Effector memory CD4-positive, alpha-beta T cell (primary cell): ENCODE data around the gene RAD23A.

Experiments
- DNase-seq, 3 donors: peaks; one replicate each; pipeline ENCODE4 v3.0.0-alpha.2; 2020
- H3K27ac ChIP-seq: 2 replicates; pipeline ENCODE4 v1.7.0; 2013; ENCODE audit warnings: mild to moderate bottlenecking, low read length, moderate library complexity; ENCODE audit not compliant: insufficient read depth, poor library complexity, severe bottlenecking
- H3K27me3 ChIP-seq: replicated peaks from 2 replicates; pipeline ENCODE4 v1.7.0; 2013; ENCODE audit warnings: mild to moderate bottlenecking, low read length; ENCODE audit not compliant: insufficient read depth, control insufficient read depth, poor library complexity, severe bottlenecking
- H3K36me3 ChIP-seq: 2 replicates; pipeline ENCODE4 v1.7.0; 2013; ENCODE audit warnings: mild to moderate bottlenecking, low read length, moderate library complexity; ENCODE audit not compliant: control insufficient read depth, insufficient read depth
- H3K4me1 ChIP-seq: 2 replicates; pipeline ENCODE4 v1.7.0; 2013; ENCODE audit warnings: low read length, mild to moderate bottlenecking; ENCODE audit not compliant: control insufficient read depth, insufficient read depth, poor library complexity, severe bottlenecking
- H3K4me3 ChIP-seq: 2 replicates; pipeline ENCODE4 v1.7.0; 2013; ENCODE audit warnings: low read length, low read depth, mild to moderate bottlenecking; ENCODE audit not compliant: insufficient read depth, poor library complexity, severe bottlenecking
- H3K9me3 ChIP-seq: 2 replicates; pipeline ENCODE4 v1.7.0; 2013; ENCODE audit warnings: mild to moderate bottlenecking, low read length, moderate library complexity; ENCODE audit not compliant: control insufficient read depth

RAD23A gene

DNA sequence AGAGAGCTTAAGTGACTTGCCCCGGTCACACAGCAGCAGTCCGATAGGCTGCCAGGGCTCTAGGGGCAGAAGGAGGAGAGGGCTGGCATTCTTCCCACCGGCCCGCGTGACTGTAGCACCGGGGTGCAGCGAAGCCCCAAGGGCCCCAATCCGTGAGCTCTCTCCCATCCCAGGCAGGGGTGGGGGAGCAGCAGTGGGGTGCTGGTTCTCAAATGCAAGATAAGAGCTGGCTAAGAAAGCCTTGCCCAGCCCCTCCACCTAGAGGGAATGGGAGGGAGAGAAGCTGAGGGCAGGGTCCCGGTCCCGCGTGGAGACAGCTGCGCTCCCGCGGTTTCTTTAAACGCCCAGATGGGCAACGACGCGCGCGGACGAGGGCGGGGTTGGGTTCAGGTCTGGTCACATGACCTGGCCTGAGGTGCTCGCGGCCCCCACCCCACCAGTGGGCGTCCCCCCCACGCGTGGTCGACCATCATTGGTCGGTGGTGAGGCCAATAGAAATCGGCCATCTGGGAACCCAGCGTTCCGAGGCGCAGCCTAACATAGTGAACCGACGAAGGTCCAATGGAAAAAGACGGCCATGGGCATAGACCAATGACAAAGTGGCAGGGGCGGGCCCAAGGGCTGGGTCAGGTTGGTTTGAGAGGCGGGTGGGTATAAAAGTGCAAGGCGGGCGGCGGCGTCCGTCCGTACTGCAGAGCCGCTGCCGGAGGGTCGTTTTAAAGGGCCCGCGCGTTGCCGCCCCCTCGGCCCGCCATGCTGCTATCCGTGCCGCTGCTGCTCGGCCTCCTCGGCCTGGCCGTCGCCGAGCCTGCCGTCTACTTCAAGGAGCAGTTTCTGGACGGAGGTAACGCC, 7.5 kb upstream of the RAD23A start, which contains the start of gene CALR:
CALR (plus strand) TSS at position 683 of the 852 bp plus-strand sequence; CDS start at position 754, 71 bp downstream.
- Histone ChIP-seq H3K9me3 (no peaks in the 10 kb centered on the region), H3K27me3 (no peaks in the 10 kb centered on the region), H3K36me3 (peaks cover 32% of the 10 kb centered on the region), H3K4me3 (peak within 1 kb of the TSS; percentile 90), H3K27ac (peak within 1 kb of the TSS; percentile 86), H3K4me1 (peaks cover 25% of the 10 kb centered on the region)
- peak; percentile 99 for DNase-seq

GRCh38 chr19:12938779-12939601, 6.7 kb upstream of the RAD23A start:
- Histone ChIP-seq H3K36me3 (peaks cover 39% of the 10 kb centered on the region), H3K27me3 (no peaks in the 10 kb centered on the region), H3K27ac (peak overlapping the region; percentile 86), H3K4me3 (peak overlapping the region; percentile 90), H3K4me1 (peaks cover 30% of the 10 kb centered on the region), H3K9me3 (no peaks in the 10 kb centered on the region)
- peak in 1 of 3 donors; percentile 5 for DNase-seq

- H3K4me1 ChIP-seq: peaks cover 30% of the 10 kb centered on the region
- no peak for DNase-seq
- no peaks in the 10 kb centered on the region for H3K9me3 ChIP-seq
- peaks cover 45% of the 10 kb centered on the region for H3K36me3 ChIP-seq
- no peaks in the 10 kb centered on the region for H3K27me3 ChIP-seq
- H3K27ac ChIP-seq: peak overlapping the region; percentile 86
- peak overlapping the region; percentile 90 for H3K4me3 ChIP-seq
These were observed 5.7 kb upstream of the RAD23A start for GRCh38 chr19:12939975-12940423.

DNA sequence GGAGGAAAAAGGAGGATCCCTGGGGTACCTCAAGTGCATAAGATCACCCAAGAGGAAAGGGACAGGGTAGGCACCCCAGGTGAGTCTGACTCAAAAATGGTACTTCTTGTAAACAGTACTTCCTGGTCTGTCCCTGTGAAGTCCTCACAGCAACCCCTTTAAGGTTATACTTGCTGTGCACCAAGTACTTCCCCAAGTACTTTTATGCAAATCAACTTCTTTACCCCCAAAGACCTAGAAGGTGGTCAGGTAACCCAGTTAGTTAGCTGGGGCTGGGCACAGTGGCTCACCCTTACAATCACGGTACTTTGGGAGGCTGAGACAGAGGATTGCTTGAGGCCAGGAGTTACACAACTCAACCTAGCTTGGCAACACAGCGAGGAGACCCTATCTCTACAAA, 4.8 kb upstream of the RAD23A start:
- DNase-seq: no peak
- peaks cover 45% of the 10 kb centered on the region for H3K36me3 ChIP-seq
- H3K27ac ChIP-seq: no peak overlapping the region
- H3K9me3 ChIP-seq: no peaks in the 10 kb centered on the region
- H3K4me1 ChIP-seq: peaks cover 30% of the 10 kb centered on the region
- no peaks in the 10 kb centered on the region for H3K27me3 ChIP-seq
- H3K4me3 ChIP-seq: no peak overlapping the region

DNA sequence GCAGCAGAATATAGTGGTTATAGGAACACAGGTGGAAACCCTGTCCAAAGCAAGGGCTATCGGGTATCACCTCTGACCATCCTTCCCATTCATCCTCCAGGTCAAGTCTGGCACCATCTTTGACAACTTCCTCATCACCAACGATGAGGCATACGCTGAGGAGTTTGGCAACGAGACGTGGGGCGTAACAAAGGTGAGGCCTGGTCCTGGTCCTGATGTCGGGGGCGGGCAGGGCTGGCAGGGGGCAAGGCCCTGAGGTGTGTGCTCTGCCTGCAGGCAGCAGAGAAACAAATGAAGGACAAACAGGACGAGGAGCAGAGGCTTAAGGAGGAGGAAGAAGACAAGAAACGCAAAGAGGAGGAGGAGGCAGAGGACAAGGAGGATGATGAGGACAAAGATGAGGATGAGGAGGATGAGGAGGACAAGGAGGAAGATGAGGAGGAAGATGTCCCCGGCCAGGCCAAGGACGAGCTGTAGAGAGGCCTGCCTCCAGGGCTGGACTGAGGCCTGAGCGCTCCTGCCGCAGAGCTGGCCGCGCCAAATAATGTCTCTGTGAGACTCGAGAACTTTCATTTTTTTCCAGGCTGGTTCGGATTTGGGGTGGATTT, 2.1 kb upstream of the RAD23A start:
- no peaks in the 10 kb centered on the region for H3K27me3 ChIP-seq
- peaks cover 55% of the 10 kb centered on the region for H3K36me3 ChIP-seq
- H3K9me3 ChIP-seq: no peaks in the 10 kb centered on the region
- peaks cover 28% of the 10 kb centered on the region for H3K4me1 ChIP-seq
- no peak overlapping the region for H3K4me3 ChIP-seq
- no peak for DNase-seq
- H3K27ac ChIP-seq: no peak overlapping the region

DNA sequence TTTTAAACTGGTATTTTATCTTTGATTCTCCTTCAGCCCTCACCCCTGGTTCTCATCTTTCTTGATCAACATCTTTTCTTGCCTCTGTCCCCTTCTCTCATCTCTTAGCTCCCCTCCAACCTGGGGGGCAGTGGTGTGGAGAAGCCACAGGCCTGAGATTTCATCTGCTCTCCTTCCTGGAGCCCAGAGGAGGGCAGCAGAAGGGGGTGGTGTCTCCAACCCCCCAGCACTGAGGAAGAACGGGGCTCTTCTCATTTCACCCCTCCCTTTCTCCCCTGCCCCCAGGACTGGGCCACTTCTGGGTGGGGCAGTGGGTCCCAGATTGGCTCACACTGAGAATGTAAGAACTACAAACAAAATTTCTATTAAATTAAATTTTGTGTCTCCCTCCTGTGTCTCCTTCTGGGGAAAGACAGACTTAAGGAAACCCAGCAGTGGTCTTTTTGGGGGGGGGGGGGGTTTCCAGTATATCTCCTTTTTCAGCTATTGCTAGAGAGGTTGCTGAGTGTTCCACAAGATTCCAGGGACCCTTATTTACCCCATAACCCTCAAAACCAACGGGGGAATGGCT, 1.5 kb upstream of the RAD23A start:
- Histone ChIP-seq H3K4me3 (no peak overlapping the region), H3K9me3 (no peaks in the 10 kb centered on the region), H3K27ac (peak overlapping the region; percentile 83), H3K4me1 (peaks cover 26% of the 10 kb centered on the region), H3K27me3 (no peaks in the 10 kb centered on the region), H3K36me3 (peaks cover 61% of the 10 kb centered on the region)
- no peak for DNase-seq

GRCh38 chr19:12946092-12946721, 545 bp downstream of the RAD23A start:
- peak; percentile 12 to 41 (median 26) for DNase-seq
- H3K27ac ChIP-seq: peak overlapping the region; percentile 83
- peak overlapping the region; percentile 73 for H3K4me3 ChIP-seq
- peaks cover 65% of the 10 kb centered on the region for H3K36me3 ChIP-seq
- H3K9me3 ChIP-seq: no peaks in the 10 kb centered on the region
- H3K27me3 ChIP-seq: no peaks in the 10 kb centered on the region
- H3K4me1 ChIP-seq: peaks cover 11% of the 10 kb centered on the region

GRCh38 chr19:12946731-12947496, 1.3 kb downstream of the RAD23A start:
- peaks cover 11% of the 10 kb centered on the region for H3K4me1 ChIP-seq
- H3K9me3 ChIP-seq: no peaks in the 10 kb centered on the region
- H3K4me3 ChIP-seq: peak overlapping the region; percentile 73
- DNase-seq: no peak
- no peaks in the 10 kb centered on the region for H3K27me3 ChIP-seq
- peaks cover 62% of the 10 kb centered on the region for H3K36me3 ChIP-seq
- H3K27ac ChIP-seq: peak overlapping the region; percentile 83
